Fibroblast of pulmonary artery (primary cell): ENCODE measurements around the gene MBLAC1.
A peak's percentile ranks its signal among the peaks of the same experiment; 100 is the strongest.

Source experiments
- DNase-seq: peaks from one replicate; pipeline ENCODE4 v3.0.0-alpha.2; 2010; ENCODE audit warnings: low read depth
- H3K4me3 ChIP-seq: replicated peaks from 2 replicates; pipeline ENCODE4 v1.5.1; 2011; ENCODE audit warnings: low read depth, mild to moderate bottlenecking, control low read depth, low read length, moderate library complexity
- TF ChIP-seq, protein P1 (sequence below): IDR thresholded peaks from 2 replicates; pipeline ENCODE4 v1.5.1; 2011; ENCODE audit warnings: mild to moderate bottlenecking, control low read depth, low read length, inconsistent platforms; ENCODE audit errors: missing control alignments

The MBLAC1 gene

DNA sequence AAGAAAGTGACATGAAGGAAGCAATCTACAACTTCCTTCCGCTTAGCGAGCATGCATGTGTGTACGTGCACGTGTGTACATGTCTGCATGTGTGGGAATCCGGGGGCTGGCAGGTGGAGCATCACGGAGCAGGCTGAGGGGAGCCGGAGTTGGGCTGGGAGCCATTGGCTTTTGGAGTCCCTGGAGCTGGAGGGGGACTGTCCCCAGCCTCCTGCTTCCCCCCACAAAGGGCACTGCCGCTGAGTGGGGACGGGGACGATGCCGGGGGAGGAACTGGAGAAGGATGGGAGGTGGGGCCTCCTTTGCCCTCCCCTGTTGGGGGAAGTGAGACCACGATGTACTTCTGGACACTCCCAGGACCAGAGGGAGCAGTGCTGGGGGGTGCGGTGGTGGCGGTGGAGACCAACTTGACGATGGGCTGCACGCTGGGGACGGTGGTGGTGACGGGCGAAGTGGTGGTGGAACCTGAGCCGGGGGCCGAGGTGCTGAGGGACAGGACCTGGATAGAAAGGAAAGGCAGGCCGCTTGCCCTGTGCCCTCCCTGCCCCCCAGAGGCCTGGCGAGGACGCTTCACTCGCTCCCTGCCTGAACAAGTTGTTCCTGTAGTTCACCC, 19.5 kb upstream of the MBLAC1 start:
- TF ChIP-seq, protein P1, sequence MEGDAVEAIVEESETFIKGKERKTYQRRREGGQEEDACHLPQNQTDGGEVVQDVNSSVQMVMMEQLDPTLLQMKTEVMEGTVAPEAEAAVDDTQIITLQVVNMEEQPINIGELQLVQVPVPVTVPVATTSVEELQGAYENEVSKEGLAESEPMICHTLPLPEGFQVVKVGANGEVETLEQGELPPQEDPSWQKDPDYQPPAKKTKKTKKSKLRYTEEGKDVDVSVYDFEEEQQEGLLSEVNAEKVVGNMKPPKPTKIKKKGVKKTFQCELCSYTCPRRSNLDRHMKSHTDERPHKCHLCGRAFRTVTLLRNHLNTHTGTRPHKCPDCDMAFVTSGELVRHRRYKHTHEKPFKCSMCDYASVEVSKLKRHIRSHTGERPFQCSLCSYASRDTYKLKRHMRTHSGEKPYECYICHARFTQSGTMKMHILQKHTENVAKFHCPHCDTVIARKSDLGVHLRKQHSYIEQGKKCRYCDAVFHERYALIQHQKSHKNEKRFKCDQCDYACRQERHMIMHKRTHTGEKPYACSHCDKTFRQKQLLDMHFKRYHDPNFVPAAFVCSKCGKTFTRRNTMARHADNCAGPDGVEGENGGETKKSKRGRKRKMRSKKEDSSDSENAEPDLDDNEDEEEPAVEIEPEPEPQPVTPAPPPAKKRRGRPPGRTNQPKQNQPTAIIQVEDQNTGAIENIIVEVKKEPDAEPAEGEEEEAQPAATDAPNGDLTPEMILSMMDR: no peak
- no peak overlapping the region for H3K4me3 ChIP-seq
- no peak for DNase-seq

DNA sequence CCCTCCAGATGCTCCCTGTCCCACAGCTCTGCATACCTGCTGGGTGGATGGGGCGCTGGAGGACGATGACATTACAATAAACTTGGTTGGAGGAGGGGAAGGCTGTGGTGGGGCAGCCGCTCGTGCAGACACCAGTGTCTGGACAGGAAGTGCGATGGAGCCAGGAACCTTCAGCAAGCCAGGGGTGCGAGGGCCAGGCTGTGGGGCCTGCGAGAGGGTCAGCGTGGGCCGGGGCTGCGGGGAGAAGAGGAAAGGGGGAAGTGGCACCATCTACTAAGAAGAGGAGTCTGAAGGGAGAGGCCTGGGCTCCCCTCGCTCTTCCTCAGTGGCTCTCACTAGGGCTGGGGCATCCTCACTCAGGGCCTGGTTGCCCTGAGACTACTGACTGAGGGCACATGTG, 18.9 kb upstream of the MBLAC1 start:
- no peak for DNase-seq
- no peak overlapping the region for H3K4me3 ChIP-seq

DNA sequence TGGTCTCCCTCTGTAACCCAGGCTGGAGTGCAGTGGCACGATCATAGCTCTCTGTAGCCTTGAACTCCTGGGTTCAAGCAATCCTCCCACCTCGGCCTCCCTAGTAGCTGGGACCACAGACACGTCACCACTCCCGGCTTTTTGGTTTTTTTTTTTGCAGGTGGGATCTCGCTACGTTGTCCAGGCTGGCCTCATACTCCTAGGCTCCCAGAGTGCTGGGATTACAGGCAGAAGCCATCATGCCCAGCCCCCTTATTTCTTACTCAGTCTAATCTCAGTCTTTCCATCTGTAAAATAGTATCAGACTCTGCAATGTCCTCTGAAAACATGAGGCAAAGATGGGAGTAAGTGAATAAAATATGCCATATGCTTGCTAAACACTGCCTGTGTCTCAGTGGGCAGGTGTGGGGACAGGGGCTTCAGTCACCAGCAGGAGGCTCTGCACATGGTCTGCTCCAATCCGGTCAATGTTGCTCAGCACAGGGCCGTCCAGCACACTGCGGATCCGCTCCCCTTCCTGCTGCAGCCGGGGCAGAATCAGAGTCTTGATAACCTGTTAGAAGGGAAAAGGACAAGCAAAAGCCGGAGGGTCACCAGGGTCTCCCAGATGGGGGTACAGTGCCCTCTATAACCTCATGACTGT, 17.1 kb upstream of the MBLAC1 start:
- DNase-seq: no peak
- no peak overlapping the region for H3K4me3 ChIP-seq
- TF ChIP-seq, protein P1: no peak

More for the DNA sequence above, 18.9 kb upstream of the MBLAC1 start:
- TF ChIP-seq, protein P1: no peak

DNA sequence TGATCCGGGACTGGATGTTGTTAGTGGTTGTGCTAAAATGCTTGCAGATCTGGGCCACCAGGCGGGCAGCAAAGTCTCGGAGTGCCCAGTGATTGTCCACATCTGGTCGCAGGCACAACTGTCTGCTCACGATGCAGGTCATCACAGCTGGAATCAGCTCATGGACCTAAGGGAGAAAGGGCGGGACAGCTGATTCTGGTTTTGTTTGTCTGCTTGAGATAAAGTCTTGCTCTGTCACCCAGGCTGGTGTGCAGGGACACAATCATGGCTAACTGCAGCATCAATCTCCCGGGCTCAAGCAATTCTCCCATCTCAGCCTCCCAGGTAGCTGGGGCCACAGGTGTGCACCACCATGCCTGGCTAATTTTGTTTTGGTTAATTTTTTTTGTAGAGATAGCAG, 15.6 kb upstream of the MBLAC1 start:
- TF ChIP-seq, protein P1: no peak
- DNase-seq: no peak
- H3K4me3 ChIP-seq: no peak overlapping the region

DNA sequence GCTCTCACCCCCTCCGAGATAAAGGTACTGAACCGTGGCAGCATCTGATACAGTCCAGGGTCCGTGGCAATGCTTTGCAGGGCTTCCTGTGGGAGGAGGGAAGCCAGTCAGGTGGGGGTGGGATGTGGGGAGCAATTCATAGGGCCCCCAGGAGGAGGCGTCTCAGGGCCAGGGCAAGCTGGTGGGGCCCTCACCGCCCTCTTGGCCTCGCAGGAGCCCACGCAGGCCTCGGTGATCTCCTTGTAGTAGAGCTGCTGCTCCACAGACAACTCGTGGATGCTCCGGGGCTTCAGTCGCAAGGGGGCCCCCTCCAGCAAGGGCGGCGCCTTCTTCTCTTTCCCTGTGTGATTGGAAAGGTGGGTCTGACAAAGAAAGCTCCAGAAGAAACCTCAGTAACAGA, 14.9 kb upstream of the MBLAC1 start:
- DNase-seq: no peak
- TF ChIP-seq, protein P1: no peak
- H3K4me3 ChIP-seq: no peak overlapping the region

DNA sequence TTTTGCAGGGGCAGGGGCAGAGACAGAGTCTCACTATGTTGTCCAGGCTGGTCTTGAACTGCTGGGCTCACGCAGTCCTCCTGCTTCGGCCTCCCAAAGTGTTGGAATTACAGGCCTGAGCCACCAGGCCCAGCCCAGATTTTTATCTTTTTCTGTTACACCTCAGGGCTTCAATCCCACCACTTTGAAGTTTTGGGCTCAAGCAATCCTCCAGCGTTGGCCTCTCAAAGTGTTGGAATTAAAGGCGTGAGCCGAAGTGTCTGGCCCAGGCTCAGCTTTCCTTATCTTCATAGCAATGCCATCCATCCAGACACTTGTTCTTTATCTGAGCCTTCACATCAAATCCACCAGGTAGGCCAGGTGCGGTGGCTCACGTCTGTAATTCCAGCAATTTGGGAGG, 11.7 kb upstream of the MBLAC1 start:
- H3K4me3 ChIP-seq: no peak overlapping the region
- no peak for DNase-seq
- TF ChIP-seq, protein P1: no peak

DNA sequence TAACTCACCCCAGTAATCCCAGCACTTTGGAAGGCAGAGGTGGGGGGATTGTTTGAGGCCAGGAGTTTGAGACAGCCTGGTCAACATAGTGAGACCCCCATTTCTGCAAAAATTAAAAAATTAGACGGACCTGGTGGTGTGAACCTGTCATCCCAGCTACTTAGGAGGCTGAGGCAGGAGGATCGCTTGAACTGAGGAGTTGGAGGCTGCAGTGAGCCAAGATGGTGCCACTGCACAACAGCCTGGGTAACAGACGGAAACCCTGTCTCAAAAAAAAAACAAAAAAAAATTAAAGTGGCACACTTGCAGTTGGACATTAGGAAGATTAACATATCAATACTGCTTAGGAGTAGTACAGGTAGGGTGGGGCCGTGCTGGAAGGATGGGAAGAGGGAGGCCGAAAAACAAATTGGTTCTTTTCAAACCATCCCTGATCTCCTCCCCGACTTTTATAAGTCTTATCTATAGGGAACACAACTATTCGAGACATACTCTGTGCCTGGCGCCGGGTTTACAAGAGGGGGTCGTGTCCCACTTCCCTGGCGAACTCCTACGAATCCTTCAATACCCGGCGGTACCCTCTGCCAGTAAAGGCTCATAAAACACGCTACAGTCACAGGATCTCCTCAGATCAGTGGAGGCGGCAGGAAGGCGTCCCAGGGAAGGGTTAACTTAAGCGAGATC, 8.2 kb upstream of the MBLAC1 start:
- no peak for DNase-seq
- peak overlapping the region; percentile 97 for H3K4me3 ChIP-seq
- TF ChIP-seq, protein P1: no peak
